Left renal pelvis (tissue), 4 donors: Measurements from ENCODE around the gene NAP1L4. TPM values are rescaled to one million over a fixed set of nuclear protein-coding genes. Genes with fewer than 3 reads are reported as not detected.
A peak's percentile ranks its signal among the peaks of the same experiment; 100 is the strongest.

ENCODE experiments used
- DNase-seq, 4 donors: peaks; one replicate each; pipeline ENCODE4 v3.0.0-alpha.2; 2013; ENCODE audit warnings: low read depth in 4 of 4, low spot score in 3 of 4
- polyA plus RNA-seq, 4 donors: library from polyadenylated mRNA; unstranded; fragments of 120-200 nt; gene quantifications; one replicate each; pipeline ENCODE4 v1.2.1, GENCODE V29; 2013; ENCODE audit not compliant: insufficient read length in 4 of 4

NAP1L4 gene
- polyA plus RNA-seq, 4 donors: 143 to 215 (median 187) TPM

GRCh38 chr11:2995893-2996554 lies 3.9 kb upstream of the NAP1L4 start:
- DNase-seq: no peak

DNA sequence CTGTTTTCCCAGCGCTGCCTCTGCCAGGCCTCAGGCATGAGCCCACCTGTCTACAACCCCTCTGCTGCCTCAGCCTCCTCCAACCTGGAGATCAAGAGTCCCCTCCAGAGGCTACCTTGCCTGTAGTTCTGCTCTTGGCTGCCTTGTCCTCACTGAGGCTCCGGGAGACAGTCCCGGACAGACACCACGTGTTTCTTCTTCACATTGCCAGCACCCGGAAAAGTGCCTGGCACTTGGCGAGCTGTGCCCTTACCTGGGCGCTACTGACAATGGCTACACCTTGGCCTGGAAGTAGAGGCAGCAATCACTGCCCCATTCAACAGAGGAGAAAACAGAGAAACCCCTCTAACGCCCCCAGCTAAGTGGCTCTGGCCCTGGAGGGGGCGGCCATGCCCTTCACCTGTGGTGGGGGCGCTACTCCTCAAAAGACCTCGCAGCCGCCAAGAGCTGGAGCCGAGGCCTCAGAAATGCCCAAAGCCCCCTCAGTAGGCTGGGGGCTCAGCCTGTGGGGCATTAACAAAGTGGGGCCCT lies 3.0 kb upstream of the NAP1L4 start:
- no peak for DNase-seq

DNA sequence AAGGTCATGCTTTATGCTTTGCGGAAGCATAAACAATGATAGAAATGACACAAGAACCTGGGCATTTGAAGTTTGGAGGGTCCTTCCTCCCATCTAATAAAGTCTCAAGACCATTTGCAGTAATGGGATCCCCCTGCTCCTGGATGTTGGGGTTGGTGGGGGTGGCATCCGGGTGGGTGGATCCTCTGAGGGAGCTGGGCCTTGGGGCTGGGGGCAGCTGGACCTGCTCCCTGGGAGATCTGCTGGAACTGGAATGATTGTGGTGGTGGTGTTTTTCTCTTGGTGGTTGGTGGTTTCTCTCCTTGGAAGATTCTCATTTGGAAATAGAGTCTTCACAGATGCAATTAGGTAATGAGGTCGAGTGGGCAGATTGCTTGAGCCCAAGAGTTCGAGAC lies 2.2 kb upstream of the NAP1L4 start:
- no peak for DNase-seq

DNA sequence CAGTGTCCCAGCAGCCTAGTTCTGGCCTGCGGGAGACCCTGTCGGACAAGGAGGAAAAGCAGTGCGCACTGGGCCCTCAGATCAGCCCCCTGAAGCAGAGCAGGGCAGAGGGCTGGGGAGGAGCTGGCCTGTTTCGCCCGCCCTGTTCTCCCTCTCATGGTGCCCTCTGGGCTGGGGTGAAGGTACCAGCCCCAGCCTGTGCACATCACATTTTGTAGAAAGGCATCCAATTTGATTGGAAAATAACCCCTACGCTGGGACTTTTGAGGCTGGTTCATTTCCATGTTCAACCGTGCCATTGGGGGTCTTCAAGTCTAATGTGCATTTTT lies 832 bp upstream of the NAP1L4 start:
- no peak for DNase-seq

DNA sequence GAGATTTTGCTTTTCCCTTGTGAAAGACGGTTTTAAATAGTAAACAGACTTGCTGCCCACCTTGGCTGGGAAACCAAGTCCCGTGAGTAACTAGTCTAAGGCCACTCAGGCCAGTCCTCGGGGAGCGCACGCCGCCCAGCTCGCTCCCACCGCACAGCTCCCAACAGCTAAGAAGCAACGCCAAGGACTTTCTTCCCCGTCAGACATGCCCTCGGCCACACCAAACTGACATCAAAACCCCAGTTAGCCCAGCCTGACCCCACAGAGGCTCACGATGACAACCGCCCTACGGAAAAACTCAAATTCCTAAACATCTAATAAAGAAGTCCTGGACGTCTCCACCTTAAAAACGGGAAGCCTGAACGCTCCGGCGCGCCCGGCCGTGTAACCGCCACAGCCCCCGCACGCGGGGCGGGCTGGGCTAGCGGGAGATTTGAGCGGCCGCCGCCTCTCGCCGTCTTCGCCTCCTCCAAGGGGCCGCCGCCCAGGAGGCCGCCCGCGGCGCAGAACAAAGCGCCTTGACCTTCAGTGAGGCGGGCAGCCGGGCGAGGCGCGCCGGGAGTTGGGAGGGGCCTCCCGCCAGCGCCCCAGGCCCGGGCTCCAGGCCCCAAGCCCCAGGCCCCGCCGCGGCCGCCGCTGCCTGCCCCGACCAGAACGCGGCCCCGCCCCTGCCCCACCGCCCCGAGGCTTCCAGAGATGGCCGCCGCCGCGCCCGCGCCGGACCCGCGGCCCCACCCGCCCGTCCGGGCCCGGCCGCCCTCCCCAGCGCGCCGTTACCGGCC lies 486 bp downstream of the NAP1L4 start:
- DNase-seq: peak in 2 of 4 donors; percentile 21 to 26

DNA sequence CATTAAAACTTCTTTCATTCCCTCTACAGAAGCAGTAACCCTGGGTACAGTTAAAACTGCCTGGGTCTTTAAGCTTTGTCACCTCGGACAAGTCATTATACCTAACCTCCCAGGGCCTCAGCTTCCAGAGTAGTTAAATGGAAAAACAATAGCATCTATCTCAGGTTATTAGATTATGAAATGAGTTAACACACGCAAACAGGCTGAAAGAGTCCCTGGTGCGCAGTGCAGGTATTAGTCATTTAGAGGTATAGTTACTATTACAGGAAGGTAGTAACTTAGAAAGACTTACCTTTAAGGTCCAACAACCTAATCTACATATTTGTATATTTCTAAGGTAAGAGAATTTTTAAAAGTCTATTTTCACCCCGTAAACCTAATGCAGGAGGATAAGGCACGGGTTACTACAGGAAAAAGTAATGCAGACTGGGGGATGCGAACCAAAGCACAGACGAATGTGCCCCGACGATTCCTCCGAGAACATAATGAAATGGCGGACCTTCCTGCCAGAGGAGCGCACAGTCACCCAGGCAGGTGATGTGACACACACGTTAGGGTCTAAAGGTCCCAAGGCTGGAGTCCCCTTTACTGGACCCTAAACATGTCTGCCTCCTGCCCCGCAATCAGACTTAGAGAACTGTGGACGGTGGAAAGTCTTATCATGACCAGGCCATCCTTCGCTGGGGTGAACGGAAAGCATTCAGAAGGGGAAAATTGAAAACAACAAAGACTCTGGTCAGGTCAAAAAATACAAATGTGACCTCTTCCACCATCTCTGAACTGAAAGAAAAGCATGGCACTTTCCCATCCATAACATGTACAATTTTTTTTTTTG lies 1.3 kb downstream of the NAP1L4 start:
- DNase-seq: no peak

DNA sequence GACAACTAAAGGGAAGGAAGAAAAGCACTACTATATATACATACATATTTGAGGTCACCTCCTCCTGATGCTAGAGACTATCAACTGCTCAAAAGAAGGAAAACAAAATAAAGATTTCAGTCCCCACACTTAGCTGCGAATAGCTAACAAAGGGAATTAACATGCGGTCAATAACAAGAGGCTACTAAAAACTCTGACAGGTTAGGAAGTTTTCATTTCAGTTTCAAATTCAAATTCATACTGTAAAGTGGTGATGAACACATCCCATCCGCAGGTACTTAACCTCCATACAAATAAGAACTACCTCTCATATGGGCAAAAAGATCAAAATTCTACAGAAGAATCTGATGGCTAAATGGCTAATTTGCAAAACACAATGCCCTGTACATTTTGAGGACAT lies 2.6 kb downstream of the NAP1L4 start:
- DNase-seq: no peak

DNA sequence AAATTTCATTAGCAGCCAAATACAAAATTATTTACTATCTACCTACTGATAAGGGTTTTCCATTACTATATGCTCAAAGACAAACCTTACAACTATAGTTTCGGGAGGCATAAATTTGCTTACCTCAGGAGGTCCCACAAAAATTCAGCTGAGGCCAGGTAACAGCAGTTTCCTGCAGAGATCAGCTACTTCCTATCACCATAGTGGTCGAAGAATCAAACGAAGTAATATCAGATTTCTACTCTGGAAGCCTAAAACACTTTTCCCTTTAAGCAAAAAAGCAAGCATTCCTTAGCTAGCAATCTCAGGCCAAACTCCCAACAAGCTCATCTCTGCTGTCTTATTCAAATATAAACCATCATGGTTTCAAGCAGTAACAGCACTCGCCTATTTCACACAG lies 3.1 kb downstream of the NAP1L4 start:
- no peak for DNase-seq

GRCh38 chr11:2987881-2988861 lies 4.0 kb downstream of the NAP1L4 start:
- DNase-seq: no peak

- no peak for DNase-seq
These were observed 8.2 kb downstream of the NAP1L4 start for GRCh38 chr11:2983908-2984307.

DNA sequence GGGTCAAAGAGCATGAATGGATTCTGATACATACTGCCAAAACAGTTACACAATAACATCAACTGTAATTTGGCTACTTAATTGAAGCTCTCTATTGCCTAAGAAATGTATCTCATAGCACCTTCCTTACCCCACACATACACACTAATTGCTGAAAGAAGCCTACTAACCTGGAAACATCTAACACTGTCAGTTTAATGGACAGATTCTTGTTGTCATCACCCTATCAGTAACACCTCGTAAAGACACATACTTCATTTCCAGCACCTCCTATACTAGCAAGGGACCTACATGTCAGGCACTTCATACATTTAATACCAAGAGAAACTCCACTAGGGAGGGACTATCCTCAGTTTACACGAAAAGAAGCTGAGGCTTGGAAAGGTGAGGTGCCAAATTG lies 9.9 kb downstream of the NAP1L4 start:
- DNase-seq: no peak

DNA sequence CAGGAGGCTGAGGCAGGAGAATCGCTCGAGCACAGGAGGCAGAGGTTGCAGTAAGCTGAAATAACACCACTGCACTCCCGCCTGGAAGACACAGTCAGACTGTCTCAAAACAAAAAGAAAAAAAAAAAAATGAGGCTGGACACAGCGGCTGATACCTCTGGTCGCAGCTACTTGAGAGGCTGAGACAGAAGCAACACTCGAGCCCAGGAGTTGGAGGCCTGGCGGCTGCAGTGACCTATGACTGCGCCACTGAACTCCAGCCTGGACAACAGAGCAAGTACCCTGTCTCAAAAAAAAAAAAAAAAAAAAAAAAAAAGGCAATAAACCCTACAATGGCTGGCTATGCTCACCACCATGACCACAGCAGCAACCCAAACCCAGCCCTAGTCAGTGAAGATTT lies 11.0 kb downstream of the NAP1L4 start:
- DNase-seq: no peak

GRCh38 chr11:2980168-2980840 lies 11.8 kb downstream of the NAP1L4 start:
- no peak for DNase-seq

DNA sequence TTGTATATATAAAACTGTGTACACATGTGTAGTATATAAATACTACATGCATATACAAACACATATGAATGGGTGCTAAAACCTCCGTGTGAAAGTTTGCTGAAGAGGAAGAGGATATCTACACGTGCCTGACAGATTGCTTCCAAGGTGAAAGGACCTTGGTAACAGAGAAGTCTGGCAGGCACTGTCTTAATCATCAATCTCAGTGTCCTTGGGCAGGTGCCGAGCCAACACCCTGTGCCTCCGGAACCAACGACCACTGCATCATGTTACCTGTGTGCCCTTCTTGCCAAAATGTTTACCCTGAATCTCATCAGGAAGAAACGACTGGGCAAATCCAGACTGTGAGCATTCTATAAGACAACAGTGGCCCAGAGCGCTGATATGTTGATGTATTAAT lies 15.0 kb downstream of the NAP1L4 start:
- no peak for DNase-seq

DNA sequence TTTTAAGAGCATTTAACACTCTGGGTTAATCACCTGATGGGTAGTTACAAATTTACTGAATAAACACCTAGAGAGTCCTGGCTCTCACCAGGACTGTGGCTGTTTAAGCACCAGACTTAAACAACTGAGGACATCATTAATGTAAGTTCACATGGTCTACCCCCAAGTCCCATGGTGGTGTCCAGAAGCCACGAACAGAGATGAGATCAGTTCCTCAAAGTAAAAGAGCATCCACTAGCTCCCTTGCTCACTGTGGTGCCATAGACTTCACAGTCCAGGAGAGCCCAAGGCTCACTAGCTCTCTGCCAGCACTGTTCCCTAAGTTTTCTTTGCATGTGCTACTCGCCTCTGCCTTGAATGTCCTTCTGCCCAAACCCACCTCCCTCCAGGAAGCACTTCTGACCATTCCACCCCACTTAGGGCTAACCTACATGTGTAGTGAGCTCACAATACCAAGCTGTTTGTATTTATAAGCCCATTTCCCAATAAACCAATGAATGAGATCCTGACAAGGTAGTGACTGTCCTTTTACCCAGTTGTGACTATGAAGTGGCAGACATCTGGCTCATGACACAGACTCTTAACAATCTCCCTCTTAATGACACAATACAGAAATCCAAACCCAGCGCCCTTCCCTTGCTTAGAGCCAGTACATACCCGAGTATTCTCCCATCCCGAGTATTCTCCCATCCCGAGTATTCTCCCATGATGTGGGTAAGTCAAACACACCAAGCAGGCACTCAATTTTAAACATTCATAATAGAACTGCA lies 15.7 kb downstream of the NAP1L4 start:
- no peak for DNase-seq

DNA sequence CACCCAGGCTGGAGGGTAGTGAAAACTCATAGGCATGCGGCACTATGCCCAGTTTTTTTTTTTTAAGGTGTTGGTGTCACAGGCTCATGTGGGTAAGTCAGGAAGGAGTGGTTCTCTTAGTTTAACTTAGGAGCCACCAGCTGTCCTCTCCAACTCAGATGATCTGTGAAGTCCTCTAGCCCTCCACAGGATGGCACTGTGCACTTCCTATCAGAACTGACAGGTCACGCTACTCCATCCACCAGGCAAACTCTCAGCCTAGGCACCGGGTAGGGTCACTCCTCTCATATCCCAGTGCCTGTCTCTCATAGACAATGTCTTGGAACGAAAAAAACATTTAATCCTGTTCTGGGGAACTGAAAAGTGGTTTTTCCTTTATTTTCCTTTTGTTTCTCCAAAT lies 16.5 kb downstream of the NAP1L4 start:
- DNase-seq: no peak

DNA sequence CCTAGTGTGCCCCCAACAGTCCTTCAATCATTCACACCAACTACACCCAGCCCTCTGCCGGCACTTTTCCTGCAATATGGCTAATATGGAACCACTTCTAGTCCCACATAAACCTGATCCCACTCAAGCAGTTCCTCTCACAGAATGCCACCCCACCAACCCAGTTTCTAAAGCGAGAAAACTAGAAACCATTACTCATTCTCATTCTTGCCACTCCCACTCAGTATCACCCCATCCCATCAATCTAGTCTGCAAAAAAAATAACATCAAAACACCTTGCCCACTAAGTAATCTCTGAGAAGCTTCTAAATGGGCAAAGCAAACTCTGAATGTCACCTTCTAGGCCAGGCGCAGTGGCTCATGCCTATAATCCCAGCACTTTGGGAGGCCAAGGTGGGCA lies 17.9 kb downstream of the NAP1L4 start:
- DNase-seq: no peak

GRCh38 chr11:2968341-2968900 lies 23.7 kb downstream of the NAP1L4 start:
- DNase-seq: no peak

DNA sequence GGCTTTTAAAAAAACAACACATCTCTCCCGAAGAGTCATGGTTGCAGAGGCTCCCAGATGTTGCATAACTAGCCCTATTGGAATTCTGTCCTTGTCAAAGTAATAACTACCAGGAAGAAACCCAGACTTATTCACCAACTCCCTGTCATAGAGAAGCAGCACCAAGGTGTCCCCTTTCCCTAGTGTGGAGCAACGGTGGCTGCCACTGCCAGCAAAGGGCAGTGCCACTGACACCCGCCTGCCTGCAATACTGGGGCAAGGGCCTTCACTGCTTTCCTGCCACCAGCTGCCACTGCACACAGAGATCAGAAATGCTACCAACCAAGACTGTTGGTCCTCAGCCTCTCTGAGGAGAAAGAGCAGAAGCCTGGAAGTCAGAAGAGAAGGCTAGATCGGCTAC lies 27.3 kb downstream of the NAP1L4 start:
- DNase-seq: no peak
